Measurements from ENCODE around the gene DLL4.

Gene DLL4

DNA sequence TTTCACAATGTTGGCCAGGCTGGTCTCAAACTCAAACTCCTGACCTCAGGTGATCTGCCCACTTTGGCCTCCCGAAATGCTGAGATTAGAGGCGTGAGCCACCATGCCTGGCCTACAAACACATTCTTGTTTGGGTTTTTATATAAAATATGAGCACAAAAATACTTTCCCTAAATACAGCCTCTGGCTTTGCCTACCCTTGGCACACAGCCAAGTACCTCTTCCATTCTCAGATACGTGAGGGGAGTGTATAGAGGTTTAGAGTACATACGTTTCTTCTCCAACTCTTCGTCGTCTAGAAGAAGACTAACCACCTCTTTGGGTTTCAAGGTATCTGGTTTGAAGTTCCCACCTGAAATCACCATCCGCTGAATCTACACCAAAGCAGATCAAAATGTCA is 57.7 kb downstream of the DLL4 start:
- no peak for DNase-seq

GRCh38 chr15:40988156-40988555 is 59.0 kb downstream of the DLL4 start:
- no peak for DNase-seq
